ENCODE results near the gene SLX9.
"Not testable (repeated sequence)": the region's sequence is repeated elsewhere in the genome, so short reads cannot be mapped to it uniquely, and the experiment has no call there.

The SLX9 gene

GRCh38 chr21:44902268-44903049 is 37.4 kb upstream of the SLX9 start:
- DNase-seq (ENCODE audit: low read depth) = no peak

GRCh38 chr21:44903050-44903685 is 36.7 kb upstream of the SLX9 start:
- no peak for DNase-seq (ENCODE audit: low read depth)

GRCh38 chr21:44903689-44904088 is 36.1 kb upstream of the SLX9 start:
- no peak for DNase-seq (ENCODE audit: low read depth)

GRCh38 chr21:44904141-44904923 is 35.5 kb upstream of the SLX9 start:
- DNase-seq (ENCODE audit: low read depth) = no peak

- no peak for DNase-seq (ENCODE audit: low read depth)
Measured at GRCh38 chr21:44905016-44905727, 34.7 kb upstream of the SLX9 start.

GRCh38 chr21:44905728-44906090 is 34.1 kb upstream of the SLX9 start:
- DNase-seq (ENCODE audit: low read depth) = no peak

- DNase-seq (ENCODE audit: low read depth) = no peak
Measured at GRCh38 chr21:44907225-44907965, 32.4 kb upstream of the SLX9 start.

- no peak for DNase-seq (ENCODE audit: low read depth)
Measured at GRCh38 chr21:44907966-44908895, 31.6 kb upstream of the SLX9 start.

GRCh38 chr21:44908908-44909307 is 30.9 kb upstream of the SLX9 start:
- DNase-seq (ENCODE audit: low read depth) = no peak

GRCh38 chr21:44909719-44910118 is 30.1 kb upstream of the SLX9 start:
- no peak for DNase-seq (ENCODE audit: low read depth)

- no peak for DNase-seq (ENCODE audit: low read depth)
Measured at GRCh38 chr21:44910229-44911067, 29.4 kb upstream of the SLX9 start.

- DNase-seq (ENCODE audit: low read depth) = no peak
Measured at GRCh38 chr21:44911068-44911383, 28.8 kb upstream of the SLX9 start.

GRCh38 chr21:44911384-44912157 is 28.3 kb upstream of the SLX9 start:
- DNase-seq (ENCODE audit: low read depth) = no peak

GRCh38 chr21:44912158-44912473 is 27.7 kb upstream of the SLX9 start:
- DNase-seq (ENCODE audit: low read depth) = no peak

GRCh38 chr21:44912506-44913412 is 27.1 kb upstream of the SLX9 start:
- not testable (repeated sequence) for DNase-seq (ENCODE audit: low read depth)

- no peak for DNase-seq (ENCODE audit: low read depth)
Measured at GRCh38 chr21:44913425-44914175, 26.2 kb upstream of the SLX9 start.

GRCh38 chr21:44914176-44914874 is 25.5 kb upstream of the SLX9 start:
- DNase-seq (ENCODE audit: low read depth) = no peak
